Stimulated activated CD4-positive, alpha-beta T cell treated with anti-CD3 and anti-CD28 coated beads, TNF-alpha, amount 100 ng/mL, for 1 hour (primary cell): Measurements from ENCODE around the gene CAMK2N2.
A peak's percentile ranks its signal among the peaks of the same experiment; 100 is the strongest.

Experiments
- DNase-seq, 3 donors: peaks; one replicate each; pipeline ENCODE4 v3.0.0-alpha.2; 2020; ENCODE audit warnings: low read depth in 3 of 3, low spot score in 1 of 3

Gene CAMK2N2

DNA sequence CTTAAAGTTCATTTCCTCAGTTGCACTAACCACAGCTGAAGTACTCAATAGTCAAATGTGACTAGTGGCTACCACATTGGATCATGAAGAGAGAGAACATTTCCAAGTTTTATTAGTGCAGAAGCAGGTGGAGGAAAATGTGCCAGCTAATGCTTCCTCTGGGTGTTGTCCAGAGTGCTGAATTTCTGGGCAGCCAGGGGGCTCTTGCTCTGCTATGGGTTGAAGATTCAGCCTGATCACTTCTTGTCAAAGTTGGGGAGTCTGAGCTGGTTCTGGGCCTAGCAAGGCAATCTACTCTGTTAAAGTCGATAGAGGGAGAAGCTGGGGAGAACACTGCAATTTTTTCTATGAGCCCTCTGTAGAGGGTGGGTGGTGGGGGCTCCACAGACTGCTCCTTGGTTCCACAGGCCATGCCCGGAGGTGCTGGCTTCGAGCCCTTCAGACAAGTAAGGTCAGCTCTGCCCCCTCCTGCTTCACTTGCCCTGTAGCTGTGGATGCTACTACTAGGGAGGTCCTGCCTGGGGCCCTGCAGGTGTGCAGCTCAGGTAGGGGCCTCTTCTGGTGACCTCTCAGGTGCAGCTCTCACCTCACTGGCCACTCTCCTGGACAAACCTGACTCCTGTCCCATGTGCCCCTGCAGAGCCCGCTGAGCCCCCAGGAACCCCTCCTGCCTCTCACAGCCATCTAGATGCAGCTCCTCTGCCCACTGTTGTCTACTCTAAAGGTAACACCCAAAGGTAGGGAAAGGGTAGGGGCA is 20.8 kb downstream of the CAMK2N2 start:
- no peak for DNase-seq

DNA sequence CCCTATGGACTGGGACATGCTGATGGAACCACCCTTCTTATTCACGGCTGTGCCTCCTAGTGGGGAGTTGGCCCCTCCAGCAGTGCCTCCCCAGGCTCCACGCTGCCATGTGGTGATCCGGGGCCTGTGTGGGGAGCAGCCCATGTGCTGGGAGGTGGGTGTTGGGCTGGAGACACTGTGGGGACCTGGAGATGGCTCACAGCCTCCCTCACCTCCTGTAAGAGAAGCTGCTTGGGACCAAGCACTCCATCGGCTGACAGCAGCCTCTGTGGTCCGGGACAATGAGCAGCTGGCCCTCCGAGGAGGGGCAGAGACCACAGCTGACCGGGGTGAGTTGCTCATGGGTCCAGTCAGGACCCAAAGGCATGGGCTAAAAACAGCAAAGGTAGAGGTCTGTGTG is 21.6 kb downstream of the CAMK2N2 start:
- DNase-seq: no peak

DNA sequence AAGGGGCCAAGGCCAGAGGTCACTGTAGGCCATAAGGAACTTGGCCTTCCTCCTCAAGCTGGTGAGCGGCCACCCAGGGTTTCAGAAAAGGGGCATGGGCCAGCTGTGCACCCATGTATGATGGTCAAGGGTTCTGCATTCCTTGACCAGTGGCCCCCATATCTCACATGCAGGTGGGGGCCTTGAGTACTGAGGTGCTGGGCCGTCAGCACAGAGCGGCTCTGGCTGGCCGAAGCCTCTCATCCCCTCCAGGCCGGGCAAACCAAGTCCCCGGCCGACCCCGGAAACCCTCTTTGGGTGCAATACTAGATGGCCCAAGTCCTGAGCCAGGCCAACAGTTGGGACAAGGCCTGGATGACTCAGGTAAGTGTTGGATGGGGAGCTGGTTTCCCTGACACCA is 22.1 kb downstream of the CAMK2N2 start:
- no peak for DNase-seq

DNA sequence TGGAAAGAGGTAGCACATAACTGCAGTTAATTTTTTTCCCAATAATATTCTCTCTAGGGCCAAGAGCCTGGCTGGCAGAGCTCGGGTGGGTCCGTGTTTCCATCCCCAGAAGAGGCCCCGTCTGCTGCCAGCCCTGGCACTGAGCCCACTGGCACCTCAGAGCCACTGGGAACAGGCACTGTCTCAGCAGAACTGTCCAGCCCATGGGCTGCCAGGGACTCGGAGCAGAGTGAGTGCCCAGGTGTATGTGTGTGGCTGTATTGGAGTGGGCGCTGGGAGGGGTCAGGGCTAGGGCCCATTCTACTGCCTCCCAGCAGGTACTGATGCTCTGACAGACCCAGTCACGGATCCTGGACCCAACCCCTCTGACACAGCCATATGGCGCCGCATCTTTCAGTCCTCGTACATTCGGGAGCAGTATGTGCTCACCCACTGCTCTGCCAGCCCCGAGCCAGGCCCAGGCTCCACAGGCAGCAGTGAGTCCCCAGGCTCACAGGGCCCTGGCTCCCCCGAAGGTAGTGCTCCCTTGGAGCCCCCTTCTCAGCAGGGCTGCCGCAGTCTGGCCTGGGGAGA is 23.0 kb downstream of the CAMK2N2 start:
- no peak for DNase-seq

DNA sequence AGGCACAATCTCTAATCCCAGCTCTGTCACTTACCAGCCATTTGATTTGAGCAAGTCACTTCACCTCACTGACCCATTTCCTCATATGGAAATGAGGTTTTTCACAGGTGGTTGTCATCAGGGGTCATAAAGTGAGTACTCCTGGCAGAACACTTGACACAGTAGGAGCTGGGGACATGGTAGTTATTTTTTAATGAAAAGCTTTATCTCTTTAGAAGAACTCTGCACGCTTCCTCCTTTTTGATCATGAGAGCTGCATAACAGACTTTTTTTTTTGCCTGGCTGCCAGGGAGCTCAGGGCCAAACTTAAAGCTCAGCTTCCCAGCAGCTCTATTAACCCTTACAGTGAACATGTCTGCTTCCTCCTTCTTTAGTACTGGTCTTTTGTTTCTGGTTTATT is 23.5 kb downstream of the CAMK2N2 start:
- no peak for DNase-seq

DNA sequence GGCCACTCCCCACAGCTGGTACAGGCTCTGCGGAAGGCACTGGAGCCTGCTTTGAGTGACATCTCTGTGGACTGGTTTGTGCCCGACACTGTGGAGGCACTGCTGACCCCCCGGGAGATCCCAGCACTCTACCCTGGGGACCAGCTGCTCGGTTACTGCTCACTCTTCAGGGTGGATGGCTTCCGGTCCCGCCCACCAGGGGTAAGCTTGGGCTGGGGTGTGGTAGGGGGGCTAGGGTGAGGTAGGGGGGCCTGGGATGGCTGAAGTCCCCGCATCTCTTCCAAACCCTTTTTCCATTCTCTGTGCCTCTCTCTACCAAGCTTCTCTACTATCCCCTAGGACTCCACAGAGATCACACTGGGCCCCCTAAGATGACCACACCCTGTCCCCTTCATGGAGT is 24.1 kb downstream of the CAMK2N2 start:
- DNase-seq: no peak

DNA sequence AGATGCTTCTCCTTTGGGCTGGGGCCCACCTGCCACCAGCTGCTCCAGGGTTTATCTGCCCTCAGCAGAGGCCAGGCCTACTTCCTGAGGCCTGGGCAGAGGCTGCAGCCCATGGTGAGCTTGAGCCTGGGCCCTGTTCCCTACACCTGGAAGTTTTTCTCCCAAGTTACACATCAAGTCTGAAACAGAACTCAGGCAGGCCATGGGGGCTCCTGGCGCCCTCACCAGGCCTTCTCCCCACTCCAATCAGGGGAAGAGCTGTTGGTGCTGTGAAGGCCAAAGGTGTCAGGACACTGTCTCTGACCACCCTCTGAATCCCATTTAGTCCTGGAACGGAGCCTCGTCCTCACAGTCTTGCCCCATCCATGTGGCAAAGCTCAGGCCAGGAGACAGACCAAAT is 24.7 kb downstream of the CAMK2N2 start:
- no peak for DNase-seq

DNA sequence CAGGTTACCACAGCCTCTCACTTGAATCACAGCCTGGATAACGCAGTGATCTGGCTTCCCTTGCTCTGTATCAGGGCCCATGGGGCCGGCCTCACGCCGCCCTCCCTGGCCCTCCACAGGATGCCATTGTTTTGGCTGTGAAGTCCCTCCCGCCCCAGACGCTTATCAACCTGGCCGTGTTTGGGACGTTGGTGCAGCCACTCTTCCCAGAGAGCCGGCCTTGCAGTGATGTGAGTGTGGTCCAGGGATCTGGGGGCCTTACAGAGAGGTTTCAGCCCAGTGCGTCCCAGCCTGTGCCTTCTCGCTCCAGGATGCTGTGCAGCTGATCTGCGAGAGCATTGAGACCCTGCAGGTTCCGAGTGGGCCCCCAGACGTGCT is 25.3 kb downstream of the CAMK2N2 start:
- no peak for DNase-seq

DNA sequence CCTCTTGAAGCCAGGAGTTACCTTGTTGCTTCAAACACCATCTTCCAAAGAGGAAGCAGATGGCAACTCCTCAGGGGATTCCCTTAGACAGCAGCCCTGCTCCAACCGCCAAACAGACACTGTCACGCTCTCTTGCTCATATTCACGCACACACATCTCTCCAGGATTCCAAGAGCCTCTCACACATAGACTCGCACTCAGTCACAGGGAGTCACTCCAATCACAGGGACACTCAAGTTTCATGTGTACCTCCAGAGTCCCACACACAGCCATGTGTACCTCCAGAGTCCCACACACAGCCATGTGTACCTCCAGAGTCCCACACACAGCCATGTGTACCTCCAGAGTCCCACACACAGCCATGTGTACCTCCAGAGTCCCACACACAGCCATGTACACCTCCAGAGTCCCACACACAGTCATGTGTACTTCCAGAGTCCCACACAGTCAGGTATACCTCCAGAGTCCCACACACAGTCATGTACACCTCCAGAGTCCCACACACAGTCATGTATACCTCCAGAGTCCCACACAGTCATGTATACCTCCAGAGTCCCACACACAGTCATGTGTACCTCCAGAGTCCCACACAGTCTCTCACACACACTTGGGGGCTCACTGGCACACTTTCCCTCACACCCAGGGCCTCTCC is 25.8 kb downstream of the CAMK2N2 start:
- DNase-seq: no peak

DNA sequence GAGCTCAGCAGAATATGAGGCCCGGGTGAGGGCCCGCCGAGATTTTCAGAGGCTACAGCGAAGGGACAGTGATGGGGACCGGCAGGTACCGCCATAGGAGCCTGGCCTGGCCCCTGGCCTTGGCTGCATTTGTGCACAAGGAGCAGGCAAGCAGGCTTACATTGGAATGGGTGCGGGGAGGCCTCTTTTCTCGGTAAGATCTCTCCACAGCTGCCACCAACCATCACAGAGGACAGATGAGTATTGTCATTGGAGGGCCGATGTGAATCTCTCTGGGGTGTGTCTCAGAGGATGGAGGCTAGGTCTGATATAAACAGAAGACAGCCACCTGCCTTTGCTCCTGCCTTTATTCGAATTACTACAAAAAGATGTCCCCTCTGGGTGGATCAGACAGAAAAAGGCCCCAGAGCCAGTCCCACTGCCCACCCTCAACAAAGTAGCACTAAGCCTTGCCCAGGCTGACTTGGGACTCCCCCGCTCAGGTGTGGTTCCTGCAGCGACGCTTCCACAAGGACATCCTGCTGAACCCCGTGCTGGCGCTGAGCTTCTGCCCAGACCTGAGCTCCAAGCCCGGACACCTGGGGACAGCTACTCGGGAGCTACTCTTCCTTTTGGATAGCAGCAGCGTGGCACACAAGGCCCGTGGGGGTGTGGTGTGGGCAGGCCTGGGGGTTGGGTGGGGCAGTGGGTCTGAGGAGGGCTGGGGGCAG is 26.5 kb downstream of the CAMK2N2 start:
- DNase-seq: no peak

DNA sequence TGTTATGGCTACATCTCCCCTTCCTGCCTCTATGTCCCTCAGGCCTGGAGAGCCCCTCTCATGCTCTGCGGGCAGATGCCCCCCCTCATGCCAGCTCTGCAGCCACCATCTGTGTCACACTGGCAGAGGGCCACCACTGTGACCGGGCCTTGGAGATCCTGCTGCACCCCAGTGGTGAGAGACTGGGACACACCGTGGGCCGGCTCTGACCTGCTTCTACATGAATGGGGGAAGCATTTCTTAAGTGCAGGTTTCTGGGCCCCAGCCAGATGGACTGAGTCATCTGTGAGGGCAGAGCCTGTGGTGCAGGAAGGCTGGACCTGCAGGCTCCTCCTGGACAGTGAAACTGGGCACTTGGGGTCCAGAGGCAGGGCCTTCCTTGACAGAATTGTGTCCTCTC is 27.1 kb downstream of the CAMK2N2 start:
- DNase-seq: no peak

DNA sequence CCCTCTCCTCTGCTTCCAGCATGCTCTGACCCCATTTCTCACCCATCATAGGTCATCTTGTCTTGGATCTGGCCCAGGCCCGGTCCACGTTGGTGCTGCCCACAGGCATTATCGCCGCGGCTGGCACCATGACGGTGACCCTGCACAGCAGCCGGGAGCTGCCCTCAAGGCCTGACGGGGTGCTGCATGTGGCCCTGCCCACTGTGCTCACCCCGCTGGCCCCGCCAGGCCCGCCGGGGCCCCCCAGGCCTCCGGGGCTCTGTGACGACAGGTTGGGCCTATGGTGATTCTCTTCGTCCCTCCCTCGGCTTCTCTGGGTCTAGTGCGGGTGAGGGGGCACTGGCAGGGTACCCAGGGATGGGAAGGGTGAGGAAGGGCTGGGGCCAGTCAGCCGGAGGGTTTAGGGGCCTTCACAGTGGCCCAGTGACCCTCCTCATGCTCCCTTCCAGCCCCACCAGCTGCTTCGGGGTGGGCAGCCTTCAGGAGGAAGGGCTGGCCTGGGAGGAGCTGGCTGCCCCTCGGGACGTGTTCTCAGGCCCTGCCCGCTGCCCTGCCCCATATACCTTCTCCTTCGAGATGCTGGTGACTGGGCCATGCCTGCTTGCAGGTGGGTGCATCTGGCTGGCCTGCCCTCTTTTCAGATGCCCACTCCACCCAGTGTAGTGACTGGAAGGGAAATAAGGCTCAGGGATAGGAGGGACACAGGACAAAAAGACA is 28.1 kb downstream of the CAMK2N2 start:
- DNase-seq: no peak

DNA sequence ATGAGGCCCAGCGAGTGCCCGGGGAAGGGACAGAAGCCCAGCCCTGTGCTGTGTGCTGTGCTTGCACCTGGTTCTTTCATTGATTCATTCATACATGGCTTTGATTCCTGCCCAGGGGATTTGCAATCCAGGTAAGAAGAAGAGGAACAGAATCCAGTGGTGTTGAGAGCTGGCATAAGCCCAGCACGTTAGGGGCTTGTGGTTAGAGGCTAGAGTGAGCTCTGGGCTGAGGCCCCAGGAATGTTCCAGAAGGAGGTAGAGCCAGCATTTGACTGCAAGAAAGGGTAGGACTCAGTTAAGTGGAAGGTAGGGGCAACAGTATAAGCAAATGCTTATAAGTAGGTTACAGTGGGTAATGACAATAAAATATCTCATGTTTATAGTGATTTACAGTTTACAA is 29.7 kb downstream of the CAMK2N2 start:
- DNase-seq: no peak

DNA sequence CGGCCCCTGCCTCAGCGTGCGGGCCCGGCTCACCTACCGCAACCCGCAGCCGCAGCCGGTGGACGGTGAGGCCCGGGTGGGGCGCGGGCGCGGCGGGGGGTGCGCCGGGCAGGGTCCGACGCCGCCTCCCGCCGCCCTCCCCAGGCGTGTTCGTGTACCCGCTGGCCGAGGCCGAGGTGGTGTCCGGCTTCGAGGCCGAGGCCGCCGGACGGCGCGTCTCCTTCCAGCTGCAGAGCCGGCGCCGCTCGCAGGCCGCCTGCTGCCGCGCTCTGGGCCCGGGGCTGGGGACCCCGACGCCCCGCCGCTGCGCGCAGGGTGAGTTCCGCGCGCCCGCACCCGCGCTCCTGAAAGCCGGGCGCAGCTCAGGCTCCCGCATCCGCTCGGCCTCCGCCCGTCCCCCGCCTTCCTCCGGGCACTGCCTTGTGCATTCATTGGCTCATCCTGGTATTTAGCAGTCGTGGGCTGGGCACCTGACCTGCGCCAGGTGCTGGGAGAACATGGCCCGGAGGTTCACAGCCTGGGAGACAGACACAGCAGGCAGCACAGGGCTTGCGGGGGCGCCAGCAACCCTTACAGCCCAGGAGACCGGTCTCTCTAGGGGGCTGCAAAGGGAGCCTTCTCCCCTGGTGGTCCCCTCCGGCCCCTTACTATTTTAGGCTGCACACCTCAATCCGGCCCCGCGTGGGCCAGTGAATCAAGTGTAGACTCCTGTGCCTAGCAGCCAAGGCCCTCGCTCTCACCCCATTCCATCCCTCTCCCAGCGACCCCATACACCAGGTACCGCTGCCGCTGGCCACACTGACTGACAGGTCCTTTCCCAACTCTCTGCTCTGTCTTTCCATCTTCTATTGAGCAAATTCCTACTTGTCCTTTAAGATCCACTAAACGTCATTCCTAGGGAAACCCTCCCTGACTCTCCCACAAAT is 30.5 kb downstream of the CAMK2N2 start:
- no peak for DNase-seq

DNA sequence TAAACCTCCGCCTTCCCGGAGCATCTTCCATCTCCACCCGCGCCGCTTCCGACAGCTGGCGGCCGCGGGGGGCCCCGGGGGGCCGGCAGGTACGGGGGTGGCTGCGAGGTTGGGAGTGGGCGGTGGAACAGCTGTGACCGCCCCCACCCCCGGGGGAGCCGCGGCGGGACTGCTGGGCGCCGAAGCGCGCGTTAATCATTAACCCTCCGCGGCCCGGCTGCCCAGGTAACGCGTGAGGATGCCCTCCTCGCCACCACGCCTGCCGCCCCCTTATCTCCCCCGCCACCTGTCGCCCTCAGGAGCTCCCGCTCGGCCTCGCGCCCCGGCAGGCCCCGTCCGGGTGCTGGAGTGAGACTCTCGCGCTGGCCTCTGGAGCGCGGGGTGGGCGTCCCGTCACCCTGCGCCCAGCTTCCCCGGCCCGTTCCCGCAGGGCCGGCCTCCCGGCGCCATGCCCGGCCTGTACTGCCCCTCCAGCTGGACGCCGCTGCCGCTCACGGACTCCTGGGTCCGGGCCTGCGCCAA is 31.2 kb downstream of the CAMK2N2 start:
- DNase-seq: no peak

DNA sequence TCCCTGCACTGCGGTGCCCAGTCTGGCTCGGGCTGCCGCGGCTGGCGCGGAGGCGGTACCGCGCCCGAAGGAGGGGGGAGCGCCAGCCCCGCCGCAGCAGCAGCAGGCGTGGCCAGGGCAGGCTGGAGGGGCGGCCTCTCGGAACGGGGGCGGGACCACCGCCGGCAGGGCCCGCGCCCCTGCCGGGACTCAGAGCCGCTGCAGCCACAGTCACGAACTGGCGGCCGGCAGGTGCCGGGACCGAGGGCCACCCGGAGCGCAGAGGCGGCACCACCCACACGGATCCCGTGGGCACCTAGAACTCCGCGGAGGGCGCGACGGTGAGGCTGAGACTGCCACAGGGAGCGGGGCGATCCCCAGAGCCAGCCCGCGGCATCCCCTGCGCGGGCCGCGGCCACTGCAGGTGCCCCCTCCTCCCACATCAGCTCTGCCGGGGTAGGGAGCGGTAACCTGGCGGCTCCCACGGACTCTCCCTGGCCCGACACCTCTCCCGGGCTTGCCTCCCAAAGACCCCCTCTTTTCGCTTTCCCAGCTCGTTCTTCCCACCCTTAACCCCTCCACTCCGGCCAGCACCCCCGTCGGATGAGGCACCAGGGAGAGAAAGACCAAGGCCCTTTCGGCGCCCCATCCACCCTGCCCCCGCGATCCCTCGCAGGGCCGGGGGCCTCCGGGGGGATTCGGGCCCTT is 31.8 kb downstream of the CAMK2N2 start, which contains the start of gene VWA5B2:
VWA5B2 (plus strand) TSS at position 192 of the 687 bp plus-strand sequence. CDS start 944 bp downstream, outside the sequence.
- peak; percentile 25 to 59 (median 51) for DNase-seq

DNA sequence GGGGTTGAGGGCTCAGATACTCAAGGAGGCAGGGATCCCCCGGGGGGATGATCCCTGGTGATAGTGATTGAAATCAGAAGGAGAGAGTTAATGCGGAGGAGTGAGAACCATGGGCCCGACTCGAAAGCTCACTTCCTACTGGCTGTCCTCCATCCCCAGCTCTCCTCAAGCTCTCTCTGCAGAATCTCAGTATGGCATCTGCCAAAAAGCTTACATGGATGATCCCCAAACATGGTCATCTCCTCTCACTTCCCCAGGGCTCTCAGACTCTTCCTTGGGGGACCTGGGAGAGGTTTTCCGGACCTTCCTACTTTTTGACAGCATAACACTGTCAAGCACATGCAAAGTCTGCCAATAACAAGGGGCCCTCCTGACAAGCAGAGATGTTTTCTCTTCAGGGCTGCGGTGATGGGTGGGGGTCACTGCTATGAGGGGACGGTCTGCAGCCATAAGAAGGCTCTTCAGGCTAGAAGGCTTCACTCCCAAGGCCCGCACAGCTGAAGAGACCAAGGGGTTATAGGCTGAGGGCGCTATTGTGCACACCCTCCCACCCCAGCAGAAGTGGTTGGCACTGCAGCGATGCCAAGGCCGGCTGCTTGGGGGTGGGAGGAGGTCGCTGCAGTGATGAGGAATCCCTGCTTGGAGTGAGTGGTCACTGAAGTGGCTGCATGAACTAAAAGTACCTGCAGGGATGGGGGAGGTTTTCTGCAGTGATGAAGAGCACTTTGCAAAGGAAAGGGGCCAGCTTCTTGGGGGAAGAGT is 32.8 kb downstream of the CAMK2N2 start:
- no peak for DNase-seq

DNA sequence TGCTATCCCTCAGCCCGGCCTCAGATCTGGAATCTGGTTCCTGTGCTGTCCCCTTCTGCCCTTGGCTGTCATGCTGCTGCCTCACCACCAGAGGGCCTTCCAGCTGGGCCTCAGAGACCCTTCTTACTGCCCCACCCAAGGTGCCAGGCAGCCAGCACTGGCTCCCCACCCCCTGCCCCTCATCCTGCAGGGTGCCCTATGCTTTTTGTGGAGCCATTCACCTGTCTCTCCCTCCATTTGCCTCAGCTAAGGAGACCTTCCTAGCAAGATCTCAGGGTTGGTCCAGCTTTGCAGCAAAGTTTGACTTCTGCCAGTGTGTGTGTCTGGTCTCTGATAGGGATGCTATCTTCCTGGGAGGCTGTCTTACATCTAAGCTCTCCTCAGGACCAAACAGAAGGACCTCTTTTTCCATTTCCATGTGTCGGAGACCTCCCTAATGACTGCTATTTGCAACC is 33.8 kb downstream of the CAMK2N2 start:
- DNase-seq: peak; percentile 20 to 28 (median 25)
